Trophoblast cell (in vitro differentiated cells and primary cell): ENCODE results near the gene GLRX2. TPM values are rescaled to one million over a fixed set of nuclear protein-coding genes. Genes with fewer than 3 reads are reported as not detected.

Source experiments
- DNase-seq, 2 donors: peaks; one replicate each; pipeline ENCODE4 v3.0.0-alpha.2; 2016
- H2AFZ ChIP-seq: 2 replicates; pipeline ENCODE4 v1.6.1; 2013; ENCODE audit warnings: low read length, moderate library complexity, mild to moderate bottlenecking; ENCODE audit not compliant: insufficient read depth, poor library complexity
- H2AK5ac ChIP-seq: 2 replicates; pipeline ENCODE4 v1.6.1; 2013; ENCODE audit warnings: mild to moderate bottlenecking, low read length
- H2BK120ac ChIP-seq: 2 replicates; pipeline ENCODE4 v1.6.1; 2013; ENCODE audit warnings: low read length, mild to moderate bottlenecking, moderate library complexity; ENCODE audit not compliant: insufficient read depth, poor library complexity
- H2BK12ac ChIP-seq: 2 replicates; pipeline ENCODE4 v1.6.1; 2013; ENCODE audit warnings: mild to moderate bottlenecking, low read length, moderate library complexity
- H2BK5ac ChIP-seq: 2 replicates; pipeline ENCODE4 v1.6.1; 2013; ENCODE audit warnings: low read length, low read depth, moderate library complexity, mild to moderate bottlenecking; ENCODE audit not compliant: poor library complexity
- H3K14ac ChIP-seq: 2 replicates; pipeline ENCODE4 v1.6.1; 2013; ENCODE audit warnings: mild to moderate bottlenecking, low read length
- H3K18ac ChIP-seq: 2 replicates; pipeline ENCODE4 v1.6.1; 2013; ENCODE audit warnings: mild to moderate bottlenecking, low read length
- H3K23ac ChIP-seq: 2 replicates; pipeline ENCODE4 v1.6.1; 2013; ENCODE audit warnings: low read length
- H3K27ac ChIP-seq: 2 replicates; pipeline ENCODE4 v1.5.1; 2013; ENCODE audit warnings: low read depth, mild to moderate bottlenecking, inconsistent platforms, low read length, moderate library complexity
- H3K27me3 ChIP-seq: 2 replicates; pipeline ENCODE4 v1.6.1; 2013; ENCODE audit warnings: inconsistent platforms, mild to moderate bottlenecking, low read length, moderate library complexity; ENCODE audit not compliant: insufficient read depth
- H3K36me3 ChIP-seq, 2 experiments: 1 replicate in 1 of 2; 2 replicates in 1 of 2; pipeline ENCODE4 v1.6.1; 2013; ENCODE audit warnings: low read length in 2 of 2, mild to moderate bottlenecking in 2 of 2, moderate library complexity in 1 of 2; ENCODE audit not compliant: insufficient read depth in 2 of 2, control insufficient read depth in 1 of 2
- H3K4ac ChIP-seq: 2 replicates; pipeline ENCODE4 v1.6.1; 2013; ENCODE audit warnings: low read depth, mild to moderate bottlenecking, low read length, moderate library complexity
- H3K4me1 ChIP-seq, 2 experiments: 1 replicate in 1 of 2; 2 replicates in 1 of 2; pipeline ENCODE4 v1.6.1; 2013; ENCODE audit warnings: low read length in 2 of 2, mild to moderate bottlenecking in 2 of 2, moderate library complexity in 1 of 2; ENCODE audit not compliant: insufficient read depth in 2 of 2, control insufficient read depth in 1 of 2
- H3K4me2 ChIP-seq: 2 replicates; pipeline ENCODE4 v1.6.1; 2013; ENCODE audit warnings: inconsistent platforms, mild to moderate bottlenecking, low read length, moderate library complexity
- H3K4me3 ChIP-seq: 2 replicates; pipeline ENCODE4 v1.5.1; 2013; ENCODE audit warnings: mild to moderate bottlenecking, low read depth, low read length, inconsistent platforms
- H3K79me1 ChIP-seq: one replicate; pipeline ENCODE4 v1.6.1; 2013; ENCODE audit warnings: low read length
- H3K79me2 ChIP-seq: 2 replicates; pipeline ENCODE4 v1.6.1; 2013; ENCODE audit warnings: low read length, mild to moderate bottlenecking; ENCODE audit not compliant: control insufficient read depth, insufficient read depth, poor library complexity
- H3K9ac ChIP-seq: 2 replicates; pipeline ENCODE4 v1.6.1; 2013; ENCODE audit warnings: mild to moderate bottlenecking, low read length
- H3K9me3 ChIP-seq: 2 replicates; pipeline ENCODE4 v1.6.1; 2013; ENCODE audit warnings: low read depth, mild to moderate bottlenecking, control low read depth, inconsistent platforms, low read length; ENCODE audit not compliant: insufficient read depth
- H4K12ac ChIP-seq: 2 replicates; pipeline ENCODE4 v1.6.1; 2013; ENCODE audit warnings: low read depth, mild to moderate bottlenecking, low read length, moderate library complexity
- H4K8ac ChIP-seq: 2 replicates; pipeline ENCODE4 v1.6.1; 2013; ENCODE audit warnings: low read depth, mild to moderate bottlenecking, low read length, moderate library complexity
- H4K91ac ChIP-seq: one replicate; pipeline ENCODE4 v1.6.1; 2013; ENCODE audit warnings: low read depth, mild to moderate bottlenecking, low read length, moderate library complexity
- WGBS: extraction: QIAGEN DNeasy Blood & Tissue Kit; methylation state at CpG from one replicate; pipeline ENCODE4 v1.1.7; 2013; ENCODE audit warnings: missing lambda C conversion rate; ENCODE audit not compliant: insufficient read length, insufficient coverage; ENCODE audit errors: extremely low coverage; 5-methylcytosine and 5-hydroxymethylcytosine counted together
- polyA plus RNA-seq: library from polyadenylated mRNA; stranded (reverse); fragments of 200-250 nt; gene quantifications from 2 replicates; pipeline ENCODE4 v1.2.3, GENCODE V29; 2013

GLRX2 gene, protein sequence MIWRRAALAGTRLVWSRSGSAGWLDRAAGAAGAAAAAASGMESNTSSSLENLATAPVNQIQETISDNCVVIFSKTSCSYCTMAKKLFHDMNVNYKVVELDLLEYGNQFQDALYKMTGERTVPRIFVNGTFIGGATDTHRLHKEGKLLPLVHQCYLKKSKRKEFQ
- polyA plus RNA-seq: 16.4 and 18.4 TPM in 2 replicates

DNA sequence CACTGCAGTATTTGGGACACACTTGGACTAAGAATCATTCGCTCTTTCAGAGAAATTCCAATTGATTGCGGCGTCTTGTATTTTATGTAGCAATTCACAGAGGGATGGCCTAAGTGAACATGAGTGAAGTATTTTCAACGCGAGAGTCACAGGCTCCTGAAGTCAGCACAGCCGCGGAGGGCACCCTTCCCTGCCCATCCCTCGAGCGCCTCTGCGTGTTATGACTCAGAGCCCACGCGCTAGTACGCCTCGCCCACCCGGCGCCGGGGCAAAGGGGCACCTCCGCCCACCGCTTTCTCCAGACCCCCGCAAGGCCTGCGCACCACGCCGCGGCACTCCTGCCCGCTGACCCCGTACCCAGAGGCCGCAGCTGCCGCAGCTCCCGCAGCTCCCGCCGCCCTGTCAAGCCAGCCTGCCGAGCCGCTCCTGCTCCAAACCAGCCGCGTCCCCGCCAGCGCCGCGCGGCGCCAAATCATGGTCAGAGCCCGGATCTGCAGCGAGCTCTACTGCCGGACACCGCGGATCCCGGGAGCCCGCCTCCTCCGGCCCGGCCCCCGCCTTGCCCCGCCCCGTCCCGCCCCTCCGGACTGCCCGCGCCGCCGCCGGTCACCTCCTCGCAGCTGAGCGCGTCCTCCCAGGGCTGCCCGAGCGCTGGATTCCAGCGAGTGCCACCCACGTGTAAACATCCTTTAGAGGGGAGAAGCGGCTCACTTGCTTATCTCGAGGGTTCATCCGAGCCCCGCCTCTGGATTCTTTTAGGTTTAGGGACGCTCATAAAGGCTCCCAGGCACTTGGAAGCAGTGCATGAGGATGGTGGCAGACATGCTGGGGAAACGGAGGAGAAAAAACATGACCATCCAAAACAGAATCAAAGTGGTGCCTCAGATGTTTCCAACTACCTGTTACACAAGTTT is at the start of gene GLRX2:
TSS of gene GLRX2 (minus strand) at position 508 of the 914 bp plus-strand sequence. CDS start at position 476, 32 bp downstream.
- H4K12ac ChIP-seq: peak within 1 kb of the TSS; percentile 35
- peak within 1 kb of the TSS; percentile 84 for H3K9ac ChIP-seq
- H2BK120ac ChIP-seq: peak within 1 kb of the TSS; percentile 15
- DNase-seq: peak; percentile 79 to 82
- H2AFZ ChIP-seq: peak within 1 kb of the TSS; percentile 80
- peak within 1 kb of the TSS; percentile 76 for H3K27ac ChIP-seq
- no peaks in the 10 kb centered on the region for H3K27me3 ChIP-seq
- WGBS: no CpG with 5 or more reads among the region's 73 CpGs
- peak within 1 kb of the TSS; percentile 57 for H4K8ac ChIP-seq
- H3K23ac ChIP-seq: no peak within 1 kb of the TSS
- no peak within 1 kb of the TSS for H3K4ac ChIP-seq
- H3K79me2 ChIP-seq: peaks cover 5% of the 10 kb centered on the region
- H3K36me3 ChIP-seq: no peaks in the 10 kb centered on the region
- H3K18ac ChIP-seq: peak within 1 kb of the TSS; percentile 57
- H3K4me2 ChIP-seq: peak within 1 kb of the TSS; percentile 97
- peak within 1 kb of the TSS; percentile 61 for H2BK5ac ChIP-seq
- peak within 1 kb of the TSS; percentile 20 for H4K91ac ChIP-seq
- H3K4me3 ChIP-seq: peak within 1 kb of the TSS; percentile 88
- no peak within 1 kb of the TSS for H2BK12ac ChIP-seq
- no peak within 1 kb of the TSS for H2AK5ac ChIP-seq
- H3K79me1 ChIP-seq: peaks cover 6% of the 10 kb centered on the region
- peak within 1 kb of the TSS; percentile 49 for H3K14ac ChIP-seq
- no peaks in the 10 kb centered on the region for H3K9me3 ChIP-seq
- H3K4me1 ChIP-seq: no peaks in the 10 kb centered on the region

DNA sequence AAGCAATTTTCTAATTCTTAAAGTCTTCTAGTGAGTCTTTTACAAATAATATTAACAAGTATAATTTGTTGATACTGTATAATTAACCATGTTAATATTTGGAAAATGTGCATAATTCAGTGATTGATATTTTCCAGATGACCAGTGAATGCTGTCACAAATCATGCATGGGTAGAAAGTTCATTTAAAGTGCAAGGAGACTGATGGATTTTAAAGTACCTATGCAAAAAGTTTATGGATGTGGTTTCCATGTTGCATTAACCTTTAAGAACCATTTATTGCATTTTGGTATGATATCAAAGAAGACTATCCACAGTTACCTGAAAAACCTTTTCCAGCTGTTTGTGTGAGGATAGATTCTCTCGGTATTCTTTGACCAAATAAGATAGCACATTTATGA is 39.8 kb upstream of the GLRX2 start:
- Histone ChIP-seq H4K8ac (no peak overlapping the region), H3K79me1 (no peaks in the 10 kb centered on the region), H3K14ac (no peak overlapping the region), H2AK5ac (no peak overlapping the region), H3K27me3 (no peaks in the 10 kb centered on the region), H3K4me1 (no peaks in the 10 kb centered on the region), H3K4me2 (no peak overlapping the region), H3K4ac (no peak overlapping the region), H4K91ac (no peak overlapping the region), H3K4me3 (no peak overlapping the region), H2BK120ac (no peak overlapping the region), H3K18ac (no peak overlapping the region), H3K9ac (no peak overlapping the region), H2AFZ (no peak overlapping the region), H3K36me3 (peaks cover 10 to 12% of the 10 kb centered on the region in 2 experiments), H2BK12ac (no peak overlapping the region), H4K12ac (no peak overlapping the region), H3K79me2 (no peaks in the 10 kb centered on the region), H3K23ac (no peak overlapping the region), H3K27ac (no peak overlapping the region), H3K9me3 (no peaks in the 10 kb centered on the region), H2BK5ac (no peak overlapping the region)
- DNase-seq: no peak
- no CpG with 5 or more reads among the region's 1 CpG for WGBS

DNA sequence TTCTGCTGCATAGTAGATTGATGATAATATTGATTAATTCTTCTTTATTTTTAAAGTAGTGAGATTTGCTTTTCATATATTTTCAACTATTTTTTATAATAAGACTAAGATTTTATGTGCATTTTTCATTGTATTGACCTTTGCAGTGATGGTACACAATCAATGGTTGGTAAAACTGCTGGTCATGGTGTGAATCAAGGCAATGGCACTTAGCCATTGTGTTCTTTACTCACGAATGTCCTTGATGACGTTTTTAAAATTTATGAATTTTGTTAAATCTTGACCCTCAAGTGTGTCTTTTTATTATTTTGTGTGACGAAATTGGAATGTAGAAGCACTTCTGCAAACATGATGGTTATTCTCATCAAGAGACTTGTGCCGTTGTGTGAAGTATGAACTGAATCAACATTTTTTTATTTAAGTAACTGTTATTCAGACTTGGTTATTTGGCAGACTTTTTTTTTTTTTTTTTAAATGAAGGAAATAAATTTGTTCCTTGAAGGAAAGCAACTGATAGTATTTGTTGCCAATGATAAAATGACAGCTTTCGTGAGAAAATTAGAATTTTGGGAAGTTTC is 39.2 kb upstream of the GLRX2 start:
- Histone ChIP-seq H3K79me2 (no peaks in the 10 kb centered on the region), H3K27ac (no peak overlapping the region), H2AFZ (no peak overlapping the region), H3K4ac (no peak overlapping the region), H3K23ac (no peak overlapping the region), H3K79me1 (no peaks in the 10 kb centered on the region), H2BK12ac (no peak overlapping the region), H4K8ac (no peak overlapping the region), H3K9me3 (no peaks in the 10 kb centered on the region), H2BK5ac (no peak overlapping the region), H3K4me1 (no peaks in the 10 kb centered on the region), H2AK5ac (no peak overlapping the region), H3K36me3 (peaks cover 8 to 9% of the 10 kb centered on the region in 2 experiments), H3K4me3 (no peak overlapping the region), H3K14ac (no peak overlapping the region), H3K18ac (no peak overlapping the region), H3K27me3 (no peaks in the 10 kb centered on the region), H3K9ac (no peak overlapping the region), H2BK120ac (no peak overlapping the region), H4K91ac (no peak overlapping the region), H3K4me2 (no peak overlapping the region), H4K12ac (no peak overlapping the region)
- WGBS: no CpG with 5 or more reads among the region's 5 CpGs
- DNase-seq: no peak

DNA sequence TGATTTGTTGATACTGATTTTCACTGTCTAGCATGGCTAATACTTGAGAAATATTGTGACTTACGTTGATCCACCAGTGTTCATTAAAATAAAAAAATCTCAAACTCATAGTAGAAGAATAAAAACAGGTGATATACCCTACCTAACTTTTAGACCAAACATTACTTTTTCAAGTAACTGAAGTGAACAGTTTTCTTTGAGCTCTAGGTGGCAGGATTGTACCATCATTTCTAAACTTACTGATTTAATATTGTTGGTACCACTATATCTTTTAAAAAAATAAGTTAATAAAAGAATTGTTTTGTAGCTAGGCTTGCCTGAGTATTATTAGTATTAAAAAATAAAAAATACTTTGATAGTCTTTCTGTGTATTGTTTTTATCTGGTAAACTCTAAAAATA is 38.1 kb upstream of the GLRX2 start:
- no peak overlapping the region for H3K4me3 ChIP-seq
- H4K12ac ChIP-seq: no peak overlapping the region
- WGBS: no CpG with 5 or more reads among the region's 1 CpG
- H3K27me3 ChIP-seq: no peaks in the 10 kb centered on the region
- H4K91ac ChIP-seq: no peak overlapping the region
- no peak overlapping the region for H2BK12ac ChIP-seq
- H3K4me1 ChIP-seq: no peaks in the 10 kb centered on the region
- no peaks in the 10 kb centered on the region for H3K79me2 ChIP-seq
- no peak overlapping the region for H3K4me2 ChIP-seq
- no peak overlapping the region for H2AK5ac ChIP-seq
- H2BK5ac ChIP-seq: no peak overlapping the region
- H3K9ac ChIP-seq: no peak overlapping the region
- no peak overlapping the region for H2BK120ac ChIP-seq
- peak in 1 of 2 donors; percentile 39 for DNase-seq
- no peak overlapping the region for H4K8ac ChIP-seq
- H3K18ac ChIP-seq: no peak overlapping the region
- H3K36me3 ChIP-seq: peaks cover 11% of the 10 kb centered on the region in 2 experiments
- H3K27ac ChIP-seq: no peak overlapping the region
- H3K79me1 ChIP-seq: no peaks in the 10 kb centered on the region
- no peak overlapping the region for H2AFZ ChIP-seq
- no peak overlapping the region for H3K4ac ChIP-seq
- no peak overlapping the region for H3K14ac ChIP-seq
- no peak overlapping the region for H3K23ac ChIP-seq
- H3K9me3 ChIP-seq: no peaks in the 10 kb centered on the region
